ENCODE data around the gene WDR86. TPM values are rescaled to one million over a fixed set of nuclear protein-coding genes. Genes with fewer than 3 reads are reported as not detected.
A peak's percentile ranks its signal among the peaks of the same experiment; 100 is the strongest.

WDR86 gene
- total RNA-seq, 1 donor from 2014 or later, result not detected

GRCh38 chr7:151345576-151346469 is 64.0 kb downstream of the WDR86 start:
- no peak for DNase-seq

- DNase-seq, result no peak
These were observed 66.3 kb downstream of the WDR86 start for GRCh38 chr7:151343516-151343915.

- no peak for DNase-seq
These were observed 67.0 kb downstream of the WDR86 start for GRCh38 chr7:151342811-151343210.

GRCh38 chr7:151342102-151342646 is 67.7 kb downstream of the WDR86 start:
- peak; percentile 17 for DNase-seq

GRCh38 chr7:151341357-151342101 is 68.3 kb downstream of the WDR86 start, which contains the start of gene NUB1:
Gene NUB1, plus strand, starts transcription at chr7:151341812. Its CDS starts 3,538 bp downstream, at chr7:151345350.
- DNase-seq, result peak; percentile 93

GRCh38 chr7:151340794-151341356 is 69.0 kb downstream of the WDR86 start:
- no peak for DNase-seq

- no peak for DNase-seq
These were observed 70.0 kb downstream of the WDR86 start for GRCh38 chr7:151339651-151340382.

GRCh38 chr7:151338809-151339208 is 71.0 kb downstream of the WDR86 start:
- no peak for DNase-seq

GRCh38 chr7:151337346-151337745 is 72.5 kb downstream of the WDR86 start:
- DNase-seq, result no peak

- DNase-seq, result no peak
These were observed 73.7 kb downstream of the WDR86 start for GRCh38 chr7:151336027-151336708.

GRCh38 chr7:151334628-151335027 is 75.2 kb downstream of the WDR86 start:
- DNase-seq, result no peak

Other genes starting within 250 kb of the WDR86 start
- gene GBX1, start 242.3 kb downstream of the WDR86 start, total RNA-seq, result not detected in 2 replicates
- gene ASB10, start 222.8 kb downstream of the WDR86 start, total RNA-seq, result not detected in 2 replicates
- gene H2BK1, start 199.6 kb downstream of the WDR86 start, total RNA-seq, result not detected in 2 replicates
- gene ABCF2, start 182.8 kb downstream of the WDR86 start, total RNA-seq, result 74.6 and 76.2 TPM in 2 replicates
- gene CHPF2, start 177.6 kb downstream of the WDR86 start, total RNA-seq, result 49.9 and 66.1 TPM in 2 replicates
- 0.85 and 2.0 TPM in 2 replicates for gene SMARCD3, start 161.3 kb downstream of the WDR86 start, total RNA-seq
- gene NUB1, start 68.2 kb downstream of the WDR86 start, total RNA-seq, result 45.4 and 54.2 TPM in 2 replicates
- gene CRYGN, start 30.1 kb upstream of the WDR86 start, total RNA-seq, result not detected in 2 replicates
- 71.0 and 73.0 TPM in 2 replicates for gene RHEB, start 109.9 kb upstream of the WDR86 start, total RNA-seq